SK-N-SH (cell line): Measurements from ENCODE around the gene GJA3. TPM values are rescaled to one million over a fixed set of nuclear protein-coding genes. Genes with fewer than 3 reads are reported as not detected.

ENCODE experiments used
- CTCF ChIA-PET: fragments of 300-600, 350-600 bp; formaldehyde crosslinking; extraction: SDS; loops from one replicate; lab custom pipeline; 2021; lab: Yijun Ruan, JAX
- POLR2A ChIA-PET: fragments of 350-600 bp; sonication (Branson Sonifier 250); formaldehyde crosslinking; extraction: SDS; loops from one replicate; lab custom pipeline; 2020; ENCODE audit warnings: antibody characterized with exemption, inconsistent platforms; lab: Yijun Ruan, JAX
- DNase-seq: peaks from one replicate; pipeline ENCODE4 v3.0.0; 2012
- H2AFZ ChIP-seq: fragments of 200-600 bp; sonication (generic); 2 replicates; pipeline ENCODE4 v1.8.1; 2016; ENCODE audit warnings: antibody characterized with exemption, mild to moderate bottlenecking, low read depth
- H3F3A ChIP-seq: fragments of 200-600 bp; sonication (generic); replicated peaks from 2 replicates; pipeline ENCODE3; 2016; ENCODE audit warnings: antibody characterized with exemption, mild to moderate bottlenecking; ENCODE audit not compliant: insufficient read depth
- H3K27ac ChIP-seq, 2 experiments: fragments of 200-500 bp in 1 of 2; fragments of 200-600 bp in 1 of 2; sonication (Bioruptor generic) in 1 of 2; sonication (generic), shearing (Covaris generic) in 1 of 2; 2 replicates each; pipeline versions ENCODE4 v1.5.1 to v1.6.1; 2014 to 2016; ENCODE audit warnings: low read depth in 2 of 2, inconsistent platforms in 1 of 2, low read length in 1 of 2, mild to moderate bottlenecking in 1 of 2, mixed read lengths in 1 of 2
- H3K27me3 ChIP-seq: fragments of 200-600 bp; sonication (generic), shearing (Covaris generic); 2 replicates; pipeline ENCODE4 v1.6.1; 2016; ENCODE audit warnings: mixed run types; ENCODE audit not compliant: insufficient read depth
- H3K36me3 ChIP-seq, 2 experiments: fragments of 200-500 bp in 1 of 2; fragments of 200-600 bp in 1 of 2; sonication (Bioruptor generic) in 1 of 2; sonication (generic) in 1 of 2; replicated peaks in 1 of 2; 2 replicates each; pipeline versions ENCODE3 to v1.5.1; 2014 to 2016; ENCODE audit warnings: low read length in 1 of 2, mild to moderate bottlenecking in 1 of 2; ENCODE audit not compliant: insufficient read depth in 2 of 2, control insufficient read depth in 1 of 2
- H3K4me1 ChIP-seq, 2 experiments: fragments of 200-500 bp in 1 of 2; fragments of 200-600 bp in 1 of 2; sonication (Bioruptor generic) in 1 of 2; sonication (generic), shearing (Covaris generic) in 1 of 2; 2 replicates each; pipeline versions ENCODE4 v1.5.1 to v1.6.1; 2014 to 2016; ENCODE audit warnings: low read depth in 1 of 2, low read length in 1 of 2, mixed run types in 1 of 2; ENCODE audit not compliant: insufficient read depth in 2 of 2, control insufficient read depth in 1 of 2
- H3K4me2 ChIP-seq: fragments of 200-600 bp; sonication (generic), shearing (Covaris generic); 2 replicates; pipeline ENCODE4 v1.6.1; 2017; ENCODE audit warnings: mixed run types
- H3K4me3 ChIP-seq, 2 experiments: fragments of 200-500 bp in 1 of 2; fragments of 200-600 bp in 1 of 2; sonication (Bioruptor generic) in 1 of 2; sonication (generic), shearing (Covaris generic) in 1 of 2; 2 replicates each; pipeline versions ENCODE4 v1.5.1 to v1.8.1; 2014 to 2016; ENCODE audit warnings: low read depth in 2 of 2, inconsistent platforms in 1 of 2, low read length in 1 of 2, mild to moderate bottlenecking in 1 of 2, mixed read lengths in 1 of 2, moderate library complexity in 1 of 2
- H3K79me2 ChIP-seq: fragments of 200-600 bp; sonication (generic); 2 replicates; pipeline ENCODE4 v1.8.1; 2017; ENCODE audit warnings: mild to moderate bottlenecking; ENCODE audit not compliant: insufficient read depth
- H3K9ac ChIP-seq: fragments of 200-600 bp; sonication (generic); 2 replicates; pipeline ENCODE4 v1.6.1; 2017; ENCODE audit warnings: mixed run types
- H3K9me2 ChIP-seq: fragments of 200-600 bp; sonication (generic); 2 replicates; pipeline ENCODE4 v1.6.1; 2017; ENCODE audit warnings: mixed run types
- H3K9me3 ChIP-seq: fragments of 200-600 bp; sonication (generic); 2 replicates; pipeline ENCODE4 v1.6.1; 2017; ENCODE audit warnings: mixed run types, mild to moderate bottlenecking, moderate library complexity
- H4K20me1 ChIP-seq: fragments of 200-600 bp; sonication (generic); 2 replicates; pipeline ENCODE4 v1.6.1; 2017; ENCODE audit warnings: mild to moderate bottlenecking, mixed run types; ENCODE audit not compliant: insufficient read depth
- CTCF ChIP-seq: fragments of 200-600 bp; sonication (generic); IDR thresholded peaks from 2 replicates; pipeline ENCODE4 v1.6.1; 2017; ENCODE audit warnings: antibody characterized with exemption, mild to moderate bottlenecking, moderate library complexity
- GABPA ChIP-seq: IDR thresholded peaks from 2 replicates; pipeline ENCODE4 v1.4.0; 2012; ENCODE audit warnings: low read depth, mild to moderate bottlenecking
- MXI1 ChIP-seq: IDR thresholded peaks from 2 replicates; pipeline ENCODE4 v1.6.1; 2012; ENCODE audit warnings: mild to moderate bottlenecking, low read depth, low read length, improper control_type of control experiment
- USF2 ChIP-seq: fragments of 150-350 bp; IDR thresholded peaks from 2 replicates; pipeline ENCODE4 v1.6.1; 2017; ENCODE audit warnings: antibody characterized with exemption, low read length, low read depth, borderline replicate concordance
- WGBS: methylation state at CpG from one replicate; pipeline ENCODE4 v1.1.6; 2017; ENCODE audit warnings: low lambda C conversion rate; 5-methylcytosine and 5-hydroxymethylcytosine counted together
- polyA plus RNA-seq, 3 experiments: library from polyadenylated mRNA; depleted of rRNA; stranded (reverse); fragments of >200 nt; gene quantifications; 2 replicates each; pipeline ENCODE4 v1.2.3, GENCODE V29; 2012
- TF ChIP-seq, protein P1 (sequence below): IDR thresholded peaks from 2 replicates; pipeline ENCODE4 v1.4.0; 2012; ENCODE audit warnings: low read depth, borderline replicate concordance
- TF ChIP-seq, protein P2 (sequence below): IDR thresholded peaks from 2 replicates; pipeline ENCODE4 v1.4.0; 2012; ENCODE audit warnings: low read depth

Gene GJA3
- polyA plus RNA-seq, 1 of the 3 experiments (the other 2 are of a cell fraction), result not detected

GRCh38 chr13:20128459-20128931 is 32.4 kb downstream of the GJA3 start:
- Histone ChIP-seq H3K9me2 (no peaks in the 10 kb centered on the region), H3K27me3 (peaks cover 45% of the 10 kb centered on the region), H3K36me3 (no peaks in the 10 kb centered on the region), H3K4me2 (peak overlapping the region; percentile 71), H2AFZ (peak overlapping the region; percentile 92; the same call in 1 of the 2 replicates), H3F3A (peaks cover 7% of the 10 kb centered on the region), H3K9ac (no peak overlapping the region), H3K79me2 (no peaks in the 10 kb centered on the region), H3K4me1 (peaks cover 0 to 4% of the 10 kb centered on the region in 2 experiments; a peak in 2 of 4 replicates), H3K4me3 (peak overlapping the region; percentile 40 to 48; a peak in 3 of 4 replicates), H3K27ac (no peak overlapping the region), H4K20me1 (no peaks in the 10 kb centered on the region), H3K9me3 (no peaks in the 10 kb centered on the region)
- peak; percentile 50 for DNase-seq
- ChIA-PET POLR2A (no interaction called here), CTCF (interaction anchor here (0.7 to 2.7 kb wide), 13 partner anchors 10 to 69 kb away, joined by 3 to 19 read pairs (median 4); no protein-coding TSS in a partner anchor)
- 18% methylated on average over 17 of the region's 28 CpGs for WGBS
- peak; percentile 43 for TF ChIP-seq CTCF
- TF ChIP-seq, protein P1, sequence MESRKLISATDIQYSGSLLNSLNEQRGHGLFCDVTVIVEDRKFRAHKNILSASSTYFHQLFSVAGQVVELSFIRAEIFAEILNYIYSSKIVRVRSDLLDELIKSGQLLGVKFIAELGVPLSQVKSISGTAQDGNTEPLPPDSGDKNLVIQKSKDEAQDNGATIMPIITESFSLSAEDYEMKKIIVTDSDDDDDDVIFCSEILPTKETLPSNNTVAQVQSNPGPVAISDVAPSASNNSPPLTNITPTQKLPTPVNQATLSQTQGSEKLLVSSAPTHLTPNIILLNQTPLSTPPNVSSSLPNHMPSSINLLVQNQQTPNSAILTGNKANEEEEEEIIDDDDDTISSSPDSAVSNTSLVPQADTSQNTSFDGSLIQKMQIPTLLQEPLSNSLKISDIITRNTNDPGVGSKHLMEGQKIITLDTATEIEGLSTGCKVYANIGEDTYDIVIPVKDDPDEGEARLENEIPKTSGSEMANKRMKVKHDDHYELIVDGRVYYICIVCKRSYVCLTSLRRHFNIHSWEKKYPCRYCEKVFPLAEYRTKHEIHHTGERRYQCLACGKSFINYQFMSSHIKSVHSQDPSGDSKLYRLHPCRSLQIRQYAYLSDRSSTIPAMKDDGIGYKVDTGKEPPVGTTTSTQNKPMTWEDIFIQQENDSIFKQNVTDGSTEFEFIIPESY, result no peak

DNA sequence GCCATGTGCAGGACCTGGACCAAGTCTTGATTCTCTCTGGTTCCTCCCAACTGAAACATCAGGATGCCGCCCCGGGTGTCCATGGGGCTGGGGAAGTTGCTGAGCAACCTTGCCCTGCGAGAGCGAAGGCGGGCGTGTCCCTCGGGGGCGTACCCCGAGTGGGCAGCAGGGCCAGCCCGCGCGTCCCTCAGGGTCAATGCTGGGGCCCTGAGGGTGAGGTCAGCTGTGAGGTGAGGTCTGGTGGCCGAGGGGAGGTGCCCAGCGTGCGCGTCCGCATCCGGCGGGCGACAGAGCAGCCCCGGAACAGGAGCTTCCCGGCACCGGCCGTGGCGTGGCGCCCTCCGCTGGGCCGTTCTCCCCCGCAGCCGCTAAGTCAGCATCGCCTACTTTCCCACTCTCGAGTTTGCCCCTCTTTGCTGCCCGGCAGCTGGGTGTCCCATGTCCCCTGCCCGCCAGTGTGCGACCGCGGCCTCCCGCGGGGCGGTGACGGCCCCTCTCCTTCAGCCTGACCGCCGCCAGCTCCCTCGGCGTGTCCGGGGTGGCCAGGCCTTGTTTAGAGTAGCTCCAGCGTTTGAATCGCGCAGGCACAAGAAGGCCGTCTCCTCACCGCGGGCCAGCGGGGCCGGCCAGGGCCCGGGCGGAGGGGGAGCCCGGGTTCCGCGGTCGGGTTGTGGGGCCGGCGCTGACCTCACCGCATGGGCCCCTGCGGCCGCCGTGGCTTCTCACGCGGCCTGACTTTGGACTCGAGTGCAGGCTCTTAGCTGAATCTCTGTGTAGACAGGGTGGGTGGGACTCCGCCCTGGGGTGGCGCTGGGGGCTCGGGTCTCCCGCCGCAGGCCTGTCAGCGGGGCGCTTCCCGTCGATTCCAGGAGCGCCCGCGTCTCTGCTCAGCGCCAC is 33.0 kb downstream of the GJA3 start:
- peak overlapping the region; percentile 71 for H3K4me2 ChIP-seq
- ChIA-PET CTCF (interaction anchor here (0.7 to 2.7 kb wide), 21 partner anchors 9 to 143 kb away, joined by 3 to 19 read pairs (median 4); no protein-coding TSS in a partner anchor), POLR2A (interaction anchor here (1.0 kb wide), 2 partner anchors 16 to 21 kb away, joined by 3 to 4 read pairs; no protein-coding TSS in a partner anchor)
- H3K4me1 ChIP-seq, result peaks cover 0 to 4% of the 10 kb centered on the region in 2 experiments; a peak in 2 of 4 replicates
- peaks cover 40% of the 10 kb centered on the region for H3K27me3 ChIP-seq
- peaks cover 7% of the 10 kb centered on the region for H3F3A ChIP-seq
- WGBS, result 7% methylated on average over 10 of the region's 82 CpGs
- peak overlapping the region; percentile 92; the same call in 1 of the 2 replicates for H2AFZ ChIP-seq
- no peaks in the 10 kb centered on the region for H4K20me1 ChIP-seq
- TF ChIP-seq GABPA, result peak; percentile 27
- TF ChIP-seq, protein P2, sequence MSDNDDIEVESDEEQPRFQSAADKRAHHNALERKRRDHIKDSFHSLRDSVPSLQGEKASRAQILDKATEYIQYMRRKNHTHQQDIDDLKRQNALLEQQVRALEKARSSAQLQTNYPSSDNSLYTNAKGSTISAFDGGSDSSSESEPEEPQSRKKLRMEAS, result peak; percentile 54; the same call in 1 of the 2 replicates
- peak; percentile 23; the same call in 1 of the 2 replicates for TF ChIP-seq MXI1
- peak; percentile 44 for TF ChIP-seq CTCF
- TF ChIP-seq USF2, result no peak
- H3K79me2 ChIP-seq, result no peaks in the 10 kb centered on the region
- H3K27ac ChIP-seq, result no peak overlapping the region; a peak in 1 of 4 replicates
- no peaks in the 10 kb centered on the region for H3K9me3 ChIP-seq
- H3K9ac ChIP-seq, result peak overlapping the region; percentile 41; the same call in 1 of the 2 replicates
- peak; percentile 87 for DNase-seq
- no peaks in the 10 kb centered on the region for H3K9me2 ChIP-seq
- peak overlapping the region; percentile 40 to 48 for H3K4me3 ChIP-seq
- H3K36me3 ChIP-seq, result no peaks in the 10 kb centered on the region
